Ishikawa (cell line): ENCODE data around the gene DYRK4.

ENCODE experiments used
- CEBPB ChIP-seq: IDR thresholded peaks from 2 replicates; pipeline ENCODE4 v1.6.1; 2012
- CREB1 ChIP-seq: IDR thresholded peaks from 2 replicates; pipeline ENCODE4 v1.6.1; 2012; ENCODE audit warnings: low read depth
- EGR1 ChIP-seq: IDR thresholded peaks from 2 replicates; pipeline ENCODE4 v1.6.1; 2012
- EP300 ChIP-seq: IDR thresholded peaks from 2 replicates; pipeline ENCODE4 v1.6.1; 2012; ENCODE audit warnings: borderline replicate concordance
- FOXM1 ChIP-seq: IDR thresholded peaks from 2 replicates; pipeline ENCODE4 v1.6.1; 2012; ENCODE audit warnings: low read depth, borderline replicate concordance
- NFIC ChIP-seq: IDR thresholded peaks from 2 replicates; pipeline ENCODE4 v1.6.1; 2012
- RAD21 ChIP-seq: IDR thresholded peaks from 2 replicates; pipeline ENCODE4 v1.6.1; 2012; ENCODE audit warnings: low read depth
- TAF1 ChIP-seq: IDR thresholded peaks from 2 replicates; pipeline ENCODE4 v1.6.1; 2012; ENCODE audit warnings: low read depth, mild to moderate bottlenecking
- TCF12 ChIP-seq: IDR thresholded peaks from 2 replicates; pipeline ENCODE4 v1.6.1; 2012; ENCODE audit warnings: low read depth
- TEAD4 ChIP-seq: IDR thresholded peaks from 2 replicates; pipeline ENCODE4 v1.6.1; 2012
- YY1 ChIP-seq: IDR thresholded peaks from 2 replicates; pipeline ENCODE4 v1.6.1; 2012; ENCODE audit warnings: low read depth
- ZBTB7A ChIP-seq: IDR thresholded peaks from 2 replicates; pipeline ENCODE4 v1.6.1; 2012; ENCODE audit warnings: low read depth
- TF ChIP-seq, protein P1 (sequence below): IDR thresholded peaks from 2 replicates; pipeline ENCODE4 v1.6.1; 2012
- TF ChIP-seq, protein P2 (sequence below): IDR thresholded peaks from 2 replicates; pipeline ENCODE4 v1.6.1; 2012
- TF ChIP-seq, protein P3 (sequence below): IDR thresholded peaks from 2 replicates; pipeline ENCODE4 v1.6.1; 2012; ENCODE audit warnings: low read depth, mild to moderate bottlenecking

The DYRK4 gene

DNA sequence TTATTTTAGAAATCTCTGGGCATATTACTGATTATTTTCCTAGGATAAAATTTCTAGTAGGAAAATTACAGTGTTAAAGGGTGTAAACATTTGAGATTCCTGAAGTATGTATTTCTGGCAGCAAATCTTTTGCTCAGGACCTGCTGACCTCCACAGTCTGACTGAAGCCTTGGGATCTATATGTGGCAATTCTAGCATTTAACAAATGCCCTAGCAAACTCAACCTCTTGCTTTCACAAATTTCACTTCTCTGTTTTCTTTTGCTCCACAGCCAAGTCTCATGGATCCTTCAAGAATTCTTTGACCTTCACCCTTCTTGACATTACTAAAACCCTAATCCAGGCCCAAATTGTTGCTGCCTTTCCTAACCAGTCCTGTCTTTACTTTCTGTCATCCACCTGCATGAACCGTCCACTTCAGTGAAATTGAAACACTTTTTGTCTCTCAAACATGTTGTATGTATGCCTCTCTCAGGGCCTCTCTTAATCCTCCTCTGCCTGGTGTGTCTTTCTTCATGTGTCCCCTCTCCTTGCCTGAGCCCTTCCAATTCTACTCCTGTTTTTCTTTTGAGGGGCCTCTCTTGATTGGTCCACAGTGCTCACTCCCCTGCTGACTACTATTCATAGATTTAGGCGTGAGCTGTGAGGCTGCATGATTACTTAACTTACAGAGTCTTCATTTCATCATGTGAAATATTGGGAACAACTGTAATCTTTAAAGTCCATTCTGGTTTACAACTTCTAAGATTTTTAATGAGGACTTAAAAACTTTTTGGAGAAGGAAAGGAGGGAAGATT is 5.1 kb upstream of the DYRK4 start:
- TF ChIP-seq RAD21 (no peak), TCF12 (no peak), EP300 (no peak), EGR1 (no peak), CREB1 (no peak), TEAD4 (no peak), NFIC (no peak), CEBPB (no peak), ZBTB7A (no peak), YY1 (no peak), FOXM1 (no peak), TAF1 (no peak)
- TF ChIP-seq, protein P1, sequence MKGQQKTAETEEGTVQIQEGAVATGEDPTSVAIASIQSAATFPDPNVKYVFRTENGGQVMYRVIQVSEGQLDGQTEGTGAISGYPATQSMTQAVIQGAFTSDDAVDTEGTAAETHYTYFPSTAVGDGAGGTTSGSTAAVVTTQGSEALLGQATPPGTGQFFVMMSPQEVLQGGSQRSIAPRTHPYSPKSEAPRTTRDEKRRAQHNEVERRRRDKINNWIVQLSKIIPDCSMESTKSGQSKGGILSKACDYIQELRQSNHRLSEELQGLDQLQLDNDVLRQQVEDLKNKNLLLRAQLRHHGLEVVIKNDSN, result no peak
- TF ChIP-seq, protein P2, sequence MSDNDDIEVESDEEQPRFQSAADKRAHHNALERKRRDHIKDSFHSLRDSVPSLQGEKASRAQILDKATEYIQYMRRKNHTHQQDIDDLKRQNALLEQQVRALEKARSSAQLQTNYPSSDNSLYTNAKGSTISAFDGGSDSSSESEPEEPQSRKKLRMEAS, result no peak
- TF ChIP-seq, protein P3, sequence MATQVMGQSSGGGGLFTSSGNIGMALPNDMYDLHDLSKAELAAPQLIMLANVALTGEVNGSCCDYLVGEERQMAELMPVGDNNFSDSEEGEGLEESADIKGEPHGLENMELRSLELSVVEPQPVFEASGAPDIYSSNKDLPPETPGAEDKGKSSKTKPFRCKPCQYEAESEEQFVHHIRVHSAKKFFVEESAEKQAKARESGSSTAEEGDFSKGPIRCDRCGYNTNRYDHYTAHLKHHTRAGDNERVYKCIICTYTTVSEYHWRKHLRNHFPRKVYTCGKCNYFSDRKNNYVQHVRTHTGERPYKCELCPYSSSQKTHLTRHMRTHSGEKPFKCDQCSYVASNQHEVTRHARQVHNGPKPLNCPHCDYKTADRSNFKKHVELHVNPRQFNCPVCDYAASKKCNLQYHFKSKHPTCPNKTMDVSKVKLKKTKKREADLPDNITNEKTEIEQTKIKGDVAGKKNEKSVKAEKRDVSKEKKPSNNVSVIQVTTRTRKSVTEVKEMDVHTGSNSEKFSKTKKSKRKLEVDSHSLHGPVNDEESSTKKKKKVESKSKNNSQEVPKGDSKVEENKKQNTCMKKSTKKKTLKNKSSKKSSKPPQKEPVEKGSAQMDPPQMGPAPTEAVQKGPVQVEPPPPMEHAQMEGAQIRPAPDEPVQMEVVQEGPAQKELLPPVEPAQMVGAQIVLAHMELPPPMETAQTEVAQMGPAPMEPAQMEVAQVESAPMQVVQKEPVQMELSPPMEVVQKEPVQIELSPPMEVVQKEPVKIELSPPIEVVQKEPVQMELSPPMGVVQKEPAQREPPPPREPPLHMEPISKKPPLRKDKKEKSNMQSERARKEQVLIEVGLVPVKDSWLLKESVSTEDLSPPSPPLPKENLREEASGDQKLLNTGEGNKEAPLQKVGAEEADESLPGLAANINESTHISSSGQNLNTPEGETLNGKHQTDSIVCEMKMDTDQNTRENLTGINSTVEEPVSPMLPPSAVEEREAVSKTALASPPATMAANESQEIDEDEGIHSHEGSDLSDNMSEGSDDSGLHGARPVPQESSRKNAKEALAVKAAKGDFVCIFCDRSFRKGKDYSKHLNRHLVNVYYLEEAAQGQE, result no peak

DNA sequence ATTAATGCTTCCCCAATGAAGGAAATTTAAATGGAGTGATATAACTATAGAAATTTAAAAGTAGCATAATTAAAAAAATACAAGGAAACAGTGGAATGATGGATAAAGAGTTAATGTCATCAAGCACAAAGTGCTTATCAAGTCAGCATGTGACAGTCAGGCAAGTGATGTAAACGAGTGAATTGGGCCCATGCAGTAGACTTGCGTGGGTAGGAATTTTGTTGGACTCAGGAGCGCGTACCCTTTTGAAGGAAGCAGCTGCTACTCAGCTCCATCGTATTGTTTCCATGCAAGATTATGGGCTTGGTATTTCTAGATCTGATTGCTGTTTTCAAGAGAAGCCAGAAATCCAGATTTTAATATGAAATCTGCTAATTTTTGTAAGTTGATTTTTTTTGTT is 4.4 kb upstream of the DYRK4 start:
- TF ChIP-seq TAF1 (no peak), EP300 (no peak), NFIC (no peak)
- TF ChIP-seq, protein P2, result no peak

DNA sequence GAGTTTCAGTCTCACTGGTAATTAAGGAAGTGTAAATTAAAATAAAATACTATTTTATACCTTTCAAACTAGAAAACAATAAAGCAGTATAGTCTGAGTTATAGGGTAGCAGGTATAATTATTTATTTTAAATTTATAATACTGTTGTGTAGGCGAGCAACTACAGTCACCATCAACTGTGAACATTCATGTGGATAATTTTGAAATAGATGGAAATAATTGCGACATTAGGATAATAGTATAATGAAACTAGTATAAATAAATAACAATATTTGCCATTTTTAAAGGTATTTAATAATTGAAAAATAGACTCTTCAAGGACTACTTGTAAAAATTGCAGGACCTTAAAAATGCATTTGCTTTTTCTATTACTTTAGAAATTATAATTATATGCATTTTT is 3.8 kb upstream of the DYRK4 start:
- TF ChIP-seq, protein P3, result no peak
- TF ChIP-seq TCF12, result no peak
- TF ChIP-seq, protein P1, result no peak
- TF ChIP-seq, protein P2, result no peak
- no peak for TF ChIP-seq EGR1
- TF ChIP-seq TEAD4, result no peak
- no peak for TF ChIP-seq EP300
- no peak for TF ChIP-seq NFIC
- TF ChIP-seq CREB1, result no peak
- TF ChIP-seq YY1, result no peak
- TF ChIP-seq RAD21, result no peak
- no peak for TF ChIP-seq CEBPB
- no peak for TF ChIP-seq TAF1
- no peak for TF ChIP-seq ZBTB7A
- TF ChIP-seq FOXM1, result no peak

DNA sequence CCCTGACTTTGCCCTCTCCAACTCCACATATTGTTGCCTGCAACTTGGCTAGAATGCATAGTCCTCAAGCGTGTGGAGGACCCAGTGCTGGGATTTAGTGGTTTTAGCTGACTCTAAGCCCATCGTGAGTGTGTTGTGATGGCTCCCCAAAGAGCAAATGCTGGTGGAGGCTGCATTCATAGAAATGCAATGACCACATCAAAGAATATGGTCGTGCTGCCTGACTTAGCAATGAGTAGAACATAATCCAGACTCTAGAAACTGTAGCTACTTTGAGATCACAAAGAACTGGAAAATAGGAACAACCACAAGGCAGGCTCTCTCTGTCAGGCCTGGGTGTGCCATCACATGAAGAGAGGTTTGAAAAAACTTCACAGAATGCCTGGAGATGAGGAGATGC is 1.3 kb downstream of the DYRK4 start:
- TF ChIP-seq YY1, result no peak
- TF ChIP-seq EP300, result no peak
- no peak for TF ChIP-seq RAD21
- TF ChIP-seq, protein P3, result no peak
- TF ChIP-seq TAF1, result no peak
- TF ChIP-seq, protein P2, result no peak
